Rectal smooth muscle tissue (tissue), 1 donor: Measurements from ENCODE around the gene PANK1.
A peak's percentile ranks its signal among the peaks of the same experiment; 100 is the strongest.

Source experiments
- H3K27ac ChIP-seq: one replicate; pipeline ENCODE4 v1.7.0; 2013; ENCODE audit warnings: low read depth, low read length, inconsistent platforms
- H3K27me3 ChIP-seq: one replicate; pipeline ENCODE4 v1.7.0; 2013; ENCODE audit warnings: low read length; ENCODE audit not compliant: control insufficient read depth, insufficient read depth
- H3K36me3 ChIP-seq: one replicate; pipeline ENCODE4 v1.7.0; 2013; ENCODE audit warnings: low read length; ENCODE audit not compliant: control insufficient read depth, insufficient read depth
- H3K4me1 ChIP-seq: one replicate; pipeline ENCODE4 v1.7.0; 2013; ENCODE audit warnings: low read length; ENCODE audit not compliant: control insufficient read depth, insufficient read depth
- H3K4me3 ChIP-seq: one replicate; pipeline ENCODE4 v1.7.0; 2013; ENCODE audit warnings: low read length
- H3K9ac ChIP-seq: one replicate; pipeline ENCODE4 v1.7.0; 2013; ENCODE audit warnings: low read length

PANK1 gene

DNA sequence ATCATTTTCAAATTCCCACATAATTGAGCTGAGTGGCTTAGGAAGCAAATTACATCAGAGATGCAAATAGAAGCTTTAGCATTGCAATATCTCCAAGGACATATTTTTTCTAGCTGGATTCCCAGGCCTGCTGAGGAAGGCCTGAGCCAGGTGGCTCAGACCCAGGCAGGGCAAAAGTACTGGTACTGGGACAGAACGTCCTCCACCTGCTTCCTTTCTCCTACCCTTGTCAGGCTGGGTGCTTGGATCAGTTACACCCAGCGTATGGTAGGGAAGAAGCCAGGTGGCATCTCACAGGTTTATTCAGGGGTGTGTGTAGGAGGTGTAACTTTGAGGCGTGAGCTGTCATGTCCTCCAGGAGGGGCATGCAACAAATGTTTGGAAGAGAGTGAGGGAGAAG, 3.0 kb upstream of the PANK1 start:
- H3K4me1 ChIP-seq, result peaks cover 7% of the 10 kb centered on the region

DNA sequence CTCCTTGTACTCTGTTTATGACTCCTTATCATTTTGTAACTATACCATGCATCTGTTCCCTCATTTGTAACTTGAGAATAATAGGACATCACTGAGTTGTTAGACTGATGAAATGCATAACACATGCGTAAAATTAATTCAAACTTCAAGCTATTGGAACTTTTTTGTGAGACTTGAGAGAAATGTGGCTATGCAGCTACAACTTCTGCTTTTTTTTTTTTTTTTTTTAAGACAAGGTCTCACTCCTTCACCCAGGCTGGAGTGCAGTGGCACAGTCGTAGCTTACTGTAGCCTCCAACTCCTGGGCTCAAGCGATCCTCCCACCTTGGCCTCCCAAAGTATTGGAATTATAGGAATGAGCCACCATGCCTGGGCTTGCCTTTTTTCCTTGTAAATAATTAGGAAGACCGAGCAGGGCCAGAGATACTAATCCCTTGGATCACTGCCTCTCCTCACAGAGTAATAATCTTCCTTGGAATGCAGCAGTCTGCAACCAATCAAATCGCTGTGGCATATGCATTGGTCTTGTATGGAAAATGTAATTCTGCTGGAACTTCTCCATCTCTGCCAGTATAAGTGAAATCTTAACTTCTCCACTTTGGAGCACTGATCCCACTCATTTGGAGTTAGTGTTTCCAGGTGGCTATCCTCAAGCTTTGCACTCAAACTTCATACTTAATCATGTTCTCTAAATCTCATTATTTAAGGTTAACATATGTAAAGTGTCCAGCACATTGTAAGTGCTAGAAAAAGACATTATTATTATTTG, 2.0 kb upstream of the PANK1 start:
- Histone ChIP-seq H3K4me3 (no peak overlapping the region), H3K4me1 (peaks cover 7% of the 10 kb centered on the region), H3K27ac (no peak overlapping the region)

More for the DNA sequence above, 3.0 kb upstream of the PANK1 start:
- H3K27me3 ChIP-seq, result no peaks in the 10 kb centered on the region
- H3K4me3 ChIP-seq, result no peak overlapping the region
- H3K27ac ChIP-seq, result no peak overlapping the region
- no peak overlapping the region for H3K9ac ChIP-seq
- H3K36me3 ChIP-seq, result no peaks in the 10 kb centered on the region

DNA sequence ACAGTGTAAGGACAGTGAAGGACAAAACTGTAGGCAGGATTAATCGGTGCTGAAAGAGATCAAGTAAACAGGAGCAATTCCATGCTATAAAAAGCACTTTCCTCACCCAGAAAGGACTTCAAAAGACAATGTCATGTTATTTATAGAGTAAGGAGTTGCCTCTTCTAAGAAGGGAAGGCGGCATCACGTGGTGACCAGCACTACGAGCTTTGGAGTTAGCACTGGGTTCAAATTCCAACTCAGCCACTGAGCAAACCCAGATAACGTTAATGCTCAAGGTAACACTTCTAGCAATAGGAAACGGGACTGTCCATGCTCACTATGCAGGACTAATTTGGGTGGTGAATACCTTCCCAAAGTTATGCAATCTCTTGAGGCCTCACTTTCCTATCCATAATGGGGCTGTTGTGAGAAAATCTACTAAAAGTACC, 715 bp upstream of the PANK1 start:
- Histone ChIP-seq H3K36me3 (no peaks in the 10 kb centered on the region), H3K9ac (peak overlapping the region; percentile 1), H3K4me1 (peaks cover 7% of the 10 kb centered on the region), H3K4me3 (peak overlapping the region; percentile 78), H3K27me3 (no peaks in the 10 kb centered on the region), H3K27ac (peak overlapping the region; percentile 85)

More for the DNA sequence above, 2.0 kb upstream of the PANK1 start:
- H3K9ac ChIP-seq, result no peak overlapping the region
- H3K27me3 ChIP-seq, result no peaks in the 10 kb centered on the region
- H3K36me3 ChIP-seq, result no peaks in the 10 kb centered on the region

DNA sequence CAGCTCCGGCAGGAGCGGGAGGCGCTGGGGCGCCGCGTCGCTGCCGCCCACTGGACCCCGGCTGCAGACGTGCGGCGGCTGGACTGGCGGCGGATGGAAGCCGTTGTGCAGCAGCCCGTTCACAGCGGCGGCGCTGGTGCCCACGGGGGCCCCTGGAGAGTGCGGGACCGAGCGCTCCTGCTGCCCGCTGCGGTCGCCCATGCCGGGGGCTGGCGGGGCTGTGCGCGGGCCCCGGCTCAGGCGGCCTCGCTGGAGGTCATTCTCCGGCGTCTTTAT, 413 bp downstream of the PANK1 start:
- Histone ChIP-seq H3K4me1 (peaks cover 7% of the 10 kb centered on the region), H3K36me3 (no peaks in the 10 kb centered on the region), H3K4me3 (peak overlapping the region; percentile 78), H3K27ac (peak overlapping the region; percentile 85), H3K9ac (no peak overlapping the region), H3K27me3 (no peaks in the 10 kb centered on the region)

DNA sequence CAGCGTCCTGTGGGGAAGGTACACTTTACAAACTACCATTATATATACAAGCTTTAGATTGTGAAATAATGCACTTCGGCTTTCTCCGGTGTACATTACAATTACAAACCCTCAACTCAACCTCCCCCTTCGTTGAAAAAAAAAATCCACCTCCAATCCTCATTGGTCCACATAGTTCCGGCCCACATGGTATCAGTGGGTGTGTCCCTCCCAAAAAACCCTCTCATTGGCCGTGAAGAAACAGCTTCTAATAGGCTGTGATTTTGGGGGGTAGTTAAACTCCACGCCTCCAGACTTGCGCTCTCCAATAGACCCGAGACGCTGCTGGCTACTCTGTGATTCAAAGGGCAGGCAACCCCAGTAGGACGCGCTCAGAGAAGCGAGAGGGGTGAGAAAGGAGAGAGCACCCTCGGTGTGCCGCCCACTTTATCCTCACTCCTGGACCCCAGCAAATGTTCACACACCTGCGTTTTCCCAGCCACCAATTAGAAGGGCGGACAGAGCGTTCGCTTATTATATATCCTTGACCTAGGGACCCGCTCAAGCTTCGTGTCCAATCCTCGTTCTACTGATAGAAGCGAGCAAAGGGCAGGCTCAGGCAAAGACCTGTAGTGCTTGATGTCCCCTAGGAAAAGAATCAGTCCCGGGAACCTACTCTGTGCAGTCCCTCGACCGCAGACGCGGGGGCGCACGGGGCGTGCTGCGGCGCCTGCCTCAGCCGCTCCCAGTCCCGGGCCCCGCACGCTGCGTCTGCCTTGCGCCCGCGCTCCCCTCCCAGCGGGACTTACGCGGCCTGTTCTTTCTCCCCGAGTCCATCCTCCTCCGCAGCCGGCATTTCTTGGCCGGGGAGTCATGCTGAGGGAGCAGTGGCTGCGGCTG, 991 bp downstream of the PANK1 start:
- Histone ChIP-seq H3K27me3 (no peaks in the 10 kb centered on the region), H3K36me3 (no peaks in the 10 kb centered on the region), H3K4me3 (peak overlapping the region; percentile 78), H3K4me1 (peaks cover 7% of the 10 kb centered on the region), H3K27ac (peak overlapping the region; percentile 85), H3K9ac (no peak overlapping the region)

DNA sequence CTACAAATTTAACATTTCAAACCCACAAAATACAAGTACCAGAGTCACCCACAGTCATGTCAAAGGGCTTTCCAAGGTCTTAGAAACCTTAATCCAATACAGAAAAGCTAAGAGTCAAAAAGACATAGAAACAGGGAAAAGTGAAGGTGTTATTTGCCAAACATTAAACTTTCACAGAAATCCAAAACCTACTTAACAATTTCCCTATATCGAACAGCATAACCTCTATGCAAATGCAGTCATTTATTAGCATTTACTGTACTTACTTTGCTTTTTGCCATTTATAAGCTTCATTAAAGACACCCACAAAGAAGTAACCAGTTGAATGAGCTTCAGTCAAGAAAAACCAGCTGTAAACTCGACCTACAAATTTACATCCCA, 1.6 kb downstream of the PANK1 start:
- Histone ChIP-seq H3K27me3 (no peaks in the 10 kb centered on the region), H3K36me3 (no peaks in the 10 kb centered on the region), H3K4me1 (peaks cover 7% of the 10 kb centered on the region), H3K9ac (no peak overlapping the region), H3K27ac (no peak overlapping the region), H3K4me3 (peak overlapping the region; percentile 78)

DNA sequence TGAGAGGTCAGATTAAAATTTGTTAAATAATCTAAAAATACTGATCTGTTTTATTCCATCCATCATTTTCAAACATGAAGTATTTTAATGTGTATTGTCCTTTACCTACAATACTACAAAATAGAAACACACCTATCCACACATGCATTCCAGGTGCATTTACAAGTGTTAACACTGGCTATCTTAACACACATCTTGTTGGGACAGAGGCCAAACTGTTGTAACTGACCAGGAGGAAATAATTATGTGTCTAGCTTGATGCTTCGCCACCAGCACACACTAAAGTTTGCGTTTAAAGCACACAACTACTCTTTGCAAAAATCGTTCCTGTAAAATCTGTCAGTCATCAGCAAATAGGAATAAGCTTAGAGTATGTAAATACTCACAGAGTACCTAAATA, 2.8 kb downstream of the PANK1 start:
- H3K9ac ChIP-seq, result no peak overlapping the region
- no peaks in the 10 kb centered on the region for H3K36me3 ChIP-seq
- H3K4me3 ChIP-seq, result no peak overlapping the region
- no peak overlapping the region for H3K27ac ChIP-seq
- H3K27me3 ChIP-seq, result no peaks in the 10 kb centered on the region
- peaks cover 7% of the 10 kb centered on the region for H3K4me1 ChIP-seq

DNA sequence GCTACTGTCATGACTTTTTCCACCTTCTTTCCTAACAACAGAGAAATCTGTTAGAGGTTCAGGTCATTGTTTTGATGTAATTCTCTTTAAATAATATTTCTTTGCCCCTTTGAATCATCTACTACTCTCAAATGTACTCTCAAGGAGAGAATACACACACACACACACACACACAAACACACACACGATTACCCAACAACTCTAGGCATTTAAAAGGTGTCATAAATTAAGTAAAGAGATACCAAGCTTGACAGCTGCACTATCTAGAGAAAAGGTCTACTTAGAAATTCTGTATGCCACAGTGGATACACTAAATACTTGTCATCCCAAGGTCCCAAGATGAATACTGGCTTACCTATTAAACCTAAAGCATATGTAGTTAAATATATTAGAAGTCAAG, 4.8 kb downstream of the PANK1 start:
- Histone ChIP-seq H3K9ac (no peak overlapping the region), H3K4me1 (no peaks in the 10 kb centered on the region), H3K27ac (no peak overlapping the region), H3K36me3 (no peaks in the 10 kb centered on the region), H3K4me3 (no peak overlapping the region), H3K27me3 (no peaks in the 10 kb centered on the region)

DNA sequence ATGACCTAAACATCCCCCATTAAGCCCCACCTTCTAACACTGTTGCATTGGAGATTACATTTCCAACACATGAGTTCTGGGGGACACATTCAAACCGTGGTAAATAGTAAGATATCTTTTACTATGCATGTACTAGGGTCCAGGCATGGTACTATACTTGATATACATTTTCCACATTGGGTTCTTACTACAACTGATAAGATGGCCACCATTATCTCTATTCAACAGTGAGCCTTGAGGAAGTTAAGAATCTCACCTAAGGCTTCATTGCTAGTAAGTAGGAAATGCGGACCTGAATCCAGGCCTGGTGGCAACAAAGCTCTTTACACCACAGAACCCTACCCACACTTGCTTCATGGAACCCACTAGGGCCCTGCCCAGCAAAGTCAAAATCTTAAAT, 5.7 kb downstream of the PANK1 start:
- no peaks in the 10 kb centered on the region for H3K36me3 ChIP-seq
- no peaks in the 10 kb centered on the region for H3K4me1 ChIP-seq
- H3K9ac ChIP-seq, result no peak overlapping the region
- no peak overlapping the region for H3K27ac ChIP-seq
- H3K27me3 ChIP-seq, result no peaks in the 10 kb centered on the region
- no peak overlapping the region for H3K4me3 ChIP-seq

DNA sequence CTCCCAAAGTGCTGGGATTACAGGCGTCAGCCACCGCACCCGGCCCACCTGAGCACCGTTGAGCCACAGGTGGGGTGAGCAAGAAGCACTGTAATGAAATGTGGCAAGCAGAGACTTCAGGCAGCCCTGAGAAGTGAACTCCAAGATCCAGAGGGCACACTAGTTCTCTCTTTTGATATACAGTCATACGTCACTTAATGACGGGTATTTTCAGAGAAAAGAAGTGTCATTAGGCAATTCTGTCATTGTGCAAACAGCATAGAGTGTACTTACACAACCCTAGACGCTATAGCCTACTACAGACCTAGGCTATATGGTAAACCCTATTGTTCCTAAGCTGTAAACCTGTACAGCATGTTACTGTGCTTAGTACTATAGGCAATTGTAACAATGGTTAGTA, 7.9 kb downstream of the PANK1 start:
- Histone ChIP-seq H3K27ac (no peak overlapping the region), H3K4me1 (no peaks in the 10 kb centered on the region)

DNA sequence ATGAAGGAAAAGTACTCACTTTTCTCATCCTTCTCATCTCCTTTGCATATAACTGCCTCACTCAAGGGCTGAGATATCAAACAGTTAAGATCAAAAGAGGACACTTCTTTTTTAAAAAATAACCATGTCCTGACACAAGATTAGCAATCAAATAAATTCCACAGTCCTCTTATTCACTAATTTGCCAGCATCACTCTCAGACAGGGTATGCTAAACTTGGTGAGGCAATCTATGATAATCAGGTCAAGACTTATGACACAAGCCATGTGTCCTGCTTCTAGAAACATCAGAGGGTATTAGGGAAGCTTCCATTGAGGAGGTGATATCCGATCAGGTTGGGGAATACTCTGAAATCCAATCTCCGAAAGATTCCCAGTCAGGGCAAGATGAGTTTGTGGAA, 10.4 kb downstream of the PANK1 start:
- Histone ChIP-seq H3K27me3 (no peaks in the 10 kb centered on the region), H3K4me3 (no peak overlapping the region), H3K9ac (no peak overlapping the region), H3K4me1 (no peaks in the 10 kb centered on the region), H3K36me3 (no peaks in the 10 kb centered on the region), H3K27ac (no peak overlapping the region)

More for the DNA sequence above, 7.9 kb downstream of the PANK1 start:
- no peak overlapping the region for H3K4me3 ChIP-seq
- no peak overlapping the region for H3K9ac ChIP-seq
- no peaks in the 10 kb centered on the region for H3K27me3 ChIP-seq
- H3K36me3 ChIP-seq, result no peaks in the 10 kb centered on the region

DNA sequence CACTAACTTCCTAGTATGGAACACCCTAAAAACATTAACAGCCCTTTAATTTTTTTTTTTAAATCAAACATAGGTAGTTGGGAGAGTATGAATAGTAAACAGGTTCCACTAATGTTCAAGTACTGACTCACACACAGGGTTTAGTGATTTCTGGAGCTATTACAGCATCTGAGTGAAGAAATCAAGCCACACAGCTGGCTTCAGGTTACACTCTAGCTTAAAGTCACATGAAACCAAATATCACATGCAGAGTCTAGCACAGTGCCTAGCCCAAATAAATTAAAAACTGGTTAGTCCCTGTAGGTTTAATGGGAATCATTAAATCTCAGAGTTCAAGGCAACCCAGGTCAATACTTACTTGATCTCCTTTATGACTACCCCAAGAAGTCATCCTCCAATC, 11.6 kb downstream of the PANK1 start:
- H3K9ac ChIP-seq, result no peak overlapping the region
- no peaks in the 10 kb centered on the region for H3K4me1 ChIP-seq
- no peak overlapping the region for H3K27ac ChIP-seq
- H3K36me3 ChIP-seq, result no peaks in the 10 kb centered on the region
- H3K27me3 ChIP-seq, result no peaks in the 10 kb centered on the region
- no peak overlapping the region for H3K4me3 ChIP-seq

DNA sequence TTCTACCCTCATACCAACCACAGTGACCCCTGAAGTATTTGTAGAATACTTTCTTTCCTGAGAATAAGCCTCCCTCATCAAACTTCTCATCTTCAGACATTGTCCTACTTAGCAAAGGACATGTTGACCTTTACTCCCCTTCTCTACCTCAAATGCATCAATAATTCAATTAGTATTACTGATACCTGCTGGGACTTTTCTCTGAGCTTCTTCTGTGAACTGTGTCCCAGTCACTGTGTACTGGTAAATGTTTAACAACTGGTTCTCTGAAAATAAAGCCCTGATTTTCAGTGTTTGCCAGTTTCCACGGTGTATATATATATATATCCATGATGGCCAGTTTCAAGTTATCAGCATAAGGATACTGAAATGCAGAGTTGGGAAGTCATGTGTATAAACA, 12.2 kb downstream of the PANK1 start:
- Histone ChIP-seq H3K4me3 (no peak overlapping the region), H3K9ac (no peak overlapping the region), H3K27me3 (no peaks in the 10 kb centered on the region), H3K4me1 (no peaks in the 10 kb centered on the region), H3K27ac (no peak overlapping the region), H3K36me3 (no peaks in the 10 kb centered on the region)
